BJ (cell line): ENCODE results near the gene TOGARAM2. TPM values are rescaled to one million over a fixed set of nuclear protein-coding genes. Genes with fewer than 3 reads are reported as not detected.

Source experiments
- CTCF ChIA-PET: fragments of 350-600 bp; formaldehyde crosslinking; extraction: SDS; loops from one replicate; lab custom pipeline; 2021; ENCODE audit warnings: antibody characterized with exemption, inconsistent platforms; lab: Yijun Ruan, JAX
- POLR2A ChIA-PET: fragments of 300-600 bp; sonication (Branson Sonifier 250); formaldehyde crosslinking; extraction: SDS; loops from one replicate; lab custom pipeline; 2021; ENCODE audit warnings: antibody characterized with exemption; lab: Charles Lee
- DNase-seq: peaks from one replicate; pipeline ENCODE4 v3.0.0-alpha.2; 2011; ENCODE audit warnings: low read depth
- H3K27me3 ChIP-seq: 2 replicates; pipeline ENCODE4 v1.6.0; 2011; ENCODE audit warnings: low read length; ENCODE audit not compliant: control insufficient read depth, insufficient read depth
- H3K36me3 ChIP-seq: 2 replicates; pipeline ENCODE4 v1.5.1; 2011; ENCODE audit warnings: low read length; ENCODE audit not compliant: control insufficient read depth, insufficient read depth
- H3K4me3 ChIP-seq: 2 replicates; pipeline ENCODE4 v1.5.1; 2011; ENCODE audit warnings: low read depth, mild to moderate bottlenecking, control low read depth, low read length
- CTCF ChIP-seq: IDR thresholded peaks from 2 replicates; pipeline ENCODE4 v1.5.1; 2011; ENCODE audit warnings: low read depth, mild to moderate bottlenecking, control low read depth, inconsistent platforms, low read length, moderate library complexity; ENCODE audit not compliant: insufficient read depth
- polyA plus RNA-seq: library from polyadenylated mRNA; depleted of rRNA; stranded (reverse); fragments of >200 nt; gene quantifications from 2 replicates; pipeline ENCODE4 v1.2.3, GENCODE V29; 2011

Gene TOGARAM2
- polyA plus RNA-seq, 1 experiment: 0.09 TPM

- ChIA-PET POLR2A (no interaction called here), CTCF (interaction anchor here (1.1 kb wide), 1 partner anchor 15 kb away, joined by 5 read pairs; no protein-coding TSS in a partner anchor)
- DNase-seq: no peak
- Histone ChIP-seq H3K27me3 (peaks cover 5% of the 10 kb centered on the region; the same call in 1 of the 2 replicates), H3K36me3 (no peaks in the 10 kb centered on the region), H3K4me3 (no peak overlapping the region)
- TF ChIP-seq CTCF: no peak
These were observed 10.4 kb downstream of the TOGARAM2 start for GRCh38 chr2:28991460-28991859.

- CTCF ChIA-PET: interaction anchor here (1.2 kb wide), 1 partner anchor 34 kb away, joined by 3 read pairs; no protein-coding TSS in a partner anchor
- TF ChIP-seq CTCF: no peak
- Histone ChIP-seq H3K27me3 (peaks cover 5% of the 10 kb centered on the region; the same call in 1 of the 2 replicates), H3K4me3 (no peak overlapping the region), H3K36me3 (no peaks in the 10 kb centered on the region)
- POLR2A ChIA-PET: no interaction called here
- no peak for DNase-seq
These were observed 12.3 kb downstream of the TOGARAM2 start for GRCh38 chr2:28993206-28993960.

- POLR2A ChIA-PET: no interaction called here
- TF ChIP-seq CTCF: no peak
- Histone ChIP-seq H3K27me3 (peaks cover 5% of the 10 kb centered on the region; the same call in 1 of the 2 replicates), H3K36me3 (no peaks in the 10 kb centered on the region), H3K4me3 (no peak overlapping the region)
- CTCF ChIA-PET: interaction anchor here (1.2 kb wide), 1 partner anchor 35 kb away, joined by 3 read pairs; no protein-coding TSS in a partner anchor
- DNase-seq: no peak
These were observed 13.0 kb downstream of the TOGARAM2 start for GRCh38 chr2:28994074-28994473.

GRCh38 chr2:28994679-28995078 is 13.6 kb downstream of the TOGARAM2 start:
- ChIA-PET POLR2A (no interaction called here), CTCF (interaction anchor here (1.2 kb wide), 1 partner anchor 36 kb away, joined by 3 read pairs; no protein-coding TSS in a partner anchor)
- DNase-seq: no peak
- Histone ChIP-seq H3K36me3 (no peaks in the 10 kb centered on the region), H3K27me3 (peaks cover 5% of the 10 kb centered on the region; the same call in 1 of the 2 replicates), H3K4me3 (no peak overlapping the region)
- no peak for TF ChIP-seq CTCF
